ENCODE results near the gene SPATA46. TPM values are rescaled to one million over a fixed set of nuclear protein-coding genes. Genes with fewer than 3 reads are reported as not detected.

Gene SPATA46
- total and polyA plus RNA-seq, 2 experiments from 2014 or later, result not detected

GRCh38 chr1:162336621-162337285, 39.9 kb downstream of the SPATA46 start:
- Mint-ChIP-seq H3K9me3 (no peaks in the 10 kb centered on the region), H3K4me1 (peaks cover 29% of the 10 kb centered on the region), H3K4me3 (no peak overlapping the region), H3K27ac (no peak overlapping the region), H3K27me3 (ENCODE audit: insufficient read depth, low read depth, poor library complexity) (peaks cover 4% of the 10 kb centered on the region), H3K36me3 (ENCODE audit: low read depth) (no peaks in the 10 kb centered on the region; the same call in 2 of the 3 replicates)
- H3K36me3 ChIP-seq (ENCODE audit: insufficient read depth), result no peaks in the 10 kb centered on the region
- H3F3A ChIP-seq (replicated peaks; ENCODE audit: low read depth), result no peaks in the 10 kb centered on the region
- ATAC-seq, result no peak
- H3K4me2 ChIP-seq, result no peak overlapping the region
- H3K27me3 ChIP-seq (ENCODE audit: insufficient read depth), result no peaks in the 10 kb centered on the region
- no peaks in the 10 kb centered on the region for H3K79me2 ChIP-seq (replicated peaks; ENCODE audit: insufficient read depth)
- H3K4me1 ChIP-seq (ENCODE audit: insufficient read depth), result peaks cover 14% of the 10 kb centered on the region
- DNase-seq (ENCODE audit: low spot score), result no peak
- TF ChIP-seq ETS1 (IDR thresholded peaks at IDR 0.05) (no peak), CREB1 (CRISPR knock-in tag; IDR thresholded peaks at IDR 0.05; ENCODE audit: low read depth) (no peak), EZH2 (IDR thresholded peaks at IDR 0.05; ENCODE audit: low read depth, unreplicated experiment) (no peak), POLR2AphosphoS5 (IDR thresholded peaks at IDR 0.05; ENCODE audit: low read depth) (no peak), ZNF331 (CRISPR knock-in tag; IDR thresholded peaks at IDR 0.05; ENCODE audit: low read depth) (no peak)
- H3K27ac ChIP-seq (ENCODE audit: low read depth), result no peak overlapping the region
- H4K20me1 ChIP-seq (replicated peaks; ENCODE audit: insufficient read depth), result no peaks in the 10 kb centered on the region
- no peak overlapping the region for H2AFZ ChIP-seq
- no peak overlapping the region for H3K4me3 ChIP-seq
- H3K9me2 ChIP-seq (ENCODE audit: insufficient read depth), result no peaks in the 10 kb centered on the region

GRCh38 chr1:162335126-162335525, 41.5 kb downstream of the SPATA46 start:
- Mint-ChIP-seq H3K4me3 (no peak overlapping the region), H3K4me1 (peaks cover 30% of the 10 kb centered on the region), H3K9me3 (no peaks in the 10 kb centered on the region), H3K27me3 (ENCODE audit: insufficient read depth, low read depth, poor library complexity) (peaks cover 4% of the 10 kb centered on the region), H3K36me3 (ENCODE audit: low read depth) (no peaks in the 10 kb centered on the region; the same call in 2 of the 3 replicates), H3K27ac (no peak overlapping the region)
- Histone ChIP-seq H3K27me3 (ENCODE audit: insufficient read depth) (no peaks in the 10 kb centered on the region), H3K79me2 (replicated peaks; ENCODE audit: insufficient read depth) (no peaks in the 10 kb centered on the region), H3K4me1 (ENCODE audit: insufficient read depth) (peaks cover 14% of the 10 kb centered on the region), H3K4me2 (no peak overlapping the region), H3K36me3 (ENCODE audit: insufficient read depth) (no peaks in the 10 kb centered on the region), H3K9me2 (ENCODE audit: insufficient read depth) (no peaks in the 10 kb centered on the region), H3K27ac (ENCODE audit: low read depth) (no peak overlapping the region), H2AFZ (no peak overlapping the region), H3F3A (replicated peaks; ENCODE audit: low read depth) (no peaks in the 10 kb centered on the region), H4K20me1 (replicated peaks; ENCODE audit: insufficient read depth) (no peaks in the 10 kb centered on the region), H3K4me3 (no peak overlapping the region)
- ATAC-seq, result no peak
- TF ChIP-seq ZNF331 (CRISPR knock-in tag; IDR thresholded peaks at IDR 0.05; ENCODE audit: low read depth), result no peak
- TF ChIP-seq ETS1 (IDR thresholded peaks at IDR 0.05), result no peak
- TF ChIP-seq ZNF462 (CRISPR knock-in tag; IDR thresholded peaks at IDR 0.05), result no peak
- TF ChIP-seq CREB1 (CRISPR knock-in tag; IDR thresholded peaks at IDR 0.05; ENCODE audit: low read depth), result no peak
- TF ChIP-seq POLR2AphosphoS5 (IDR thresholded peaks at IDR 0.05; ENCODE audit: low read depth), result no peak
- no peak for DNase-seq (ENCODE audit: low spot score)
